Neural crest cell (in vitro differentiated cells): ENCODE results near the gene OR2C1. TPM values are rescaled to one million over a fixed set of nuclear protein-coding genes. Genes with fewer than 3 reads are reported as not detected.

ENCODE experiments used
- DNase-seq: peaks from one replicate; pipeline ENCODE4 v3.0.0; 2021; ENCODE audit warnings: low read depth, mixed read lengths, low spot score
- H3K27ac Mint-ChIP-seq: one replicate; pipeline ENCODE4 v1.8.0; 2021; ENCODE audit warnings: mild to moderate bottlenecking, mixed read lengths; ENCODE audit not compliant: unreplicated experiment
- H3K27me3 Mint-ChIP-seq: 2 replicates; pipeline ENCODE4 v1.8.0; 2021; ENCODE audit warnings: low read depth, mild to moderate bottlenecking, mixed read lengths
- H3K36me3 Mint-ChIP-seq: 2 replicates; pipeline ENCODE4 v1.8.0; 2021; ENCODE audit warnings: low read depth, mild to moderate bottlenecking, mixed read lengths
- H3K4me1 Mint-ChIP-seq: 2 replicates; pipeline ENCODE4 v1.8.0; 2021; ENCODE audit warnings: mixed read lengths
- H3K4me3 Mint-ChIP-seq: one replicate; pipeline ENCODE4 v1.8.0; 2021; ENCODE audit warnings: mild to moderate bottlenecking, mixed read lengths
- H3K9me3 Mint-ChIP-seq: 2 replicates; pipeline ENCODE4 v1.8.0; 2021; ENCODE audit warnings: mixed read lengths
- total RNA-seq: library from RNA; stranded (reverse); gene quantifications from 2 replicates; pipeline ENCODE4 v1.2.1, GENCODE V29; 2021
- TF ChIP-seq, protein P1 (sequence below): fragments of 200-600 bp; sonication (generic); conservative IDR thresholded peaks from 2 replicates; pipeline ENCODE4 v1.5.0; 2021; ENCODE audit warnings: antibody characterized with exemption, mild to moderate bottlenecking

The OR2C1 gene
- total RNA-seq, 1 donor from 2014 or later: 0.16 TPM

DNA sequence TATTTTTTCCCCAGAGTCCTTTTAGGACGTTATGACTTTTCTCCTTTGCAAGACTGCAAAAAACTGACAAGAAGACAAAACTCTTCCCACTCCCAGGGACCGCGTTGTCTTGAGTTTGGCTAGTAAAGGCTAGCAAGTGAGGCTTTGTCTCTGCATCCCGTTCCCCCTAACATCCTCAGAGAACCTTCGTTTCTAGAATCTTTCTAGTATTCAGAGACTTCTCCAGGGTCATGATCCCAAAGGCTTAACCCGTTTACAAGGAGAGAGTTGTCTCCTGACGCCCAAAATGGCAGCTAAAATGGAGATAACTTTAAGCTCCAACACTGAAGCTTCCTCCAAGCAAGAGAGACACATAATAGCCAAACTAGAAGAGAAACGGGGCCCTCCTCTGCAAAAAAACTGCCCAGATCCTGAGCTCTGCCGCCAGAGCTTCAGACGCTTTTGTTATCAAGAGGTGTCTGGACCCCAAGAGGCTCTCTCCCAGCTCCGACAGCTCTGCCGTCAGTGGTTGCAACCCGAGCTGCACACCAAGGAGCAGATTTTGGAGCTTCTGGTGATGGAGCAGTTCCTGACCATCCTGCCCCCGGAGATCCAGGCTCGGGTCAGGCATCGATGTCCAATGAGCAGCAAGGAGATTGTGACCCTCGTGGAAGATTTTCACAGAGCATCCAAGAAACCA, 46.2 kb downstream of the OR2C1 start:
- Mint-ChIP-seq H3K4me3 (peak overlapping the region; percentile 91), H3K27me3 (no peaks in the 10 kb centered on the region), H3K4me1 (peaks cover 17% of the 10 kb centered on the region), H3K27ac (peak overlapping the region; percentile 85), H3K9me3 (peaks cover 18% of the 10 kb centered on the region), H3K36me3 (peaks cover 67% of the 10 kb centered on the region)
- TF ChIP-seq, protein P1, sequence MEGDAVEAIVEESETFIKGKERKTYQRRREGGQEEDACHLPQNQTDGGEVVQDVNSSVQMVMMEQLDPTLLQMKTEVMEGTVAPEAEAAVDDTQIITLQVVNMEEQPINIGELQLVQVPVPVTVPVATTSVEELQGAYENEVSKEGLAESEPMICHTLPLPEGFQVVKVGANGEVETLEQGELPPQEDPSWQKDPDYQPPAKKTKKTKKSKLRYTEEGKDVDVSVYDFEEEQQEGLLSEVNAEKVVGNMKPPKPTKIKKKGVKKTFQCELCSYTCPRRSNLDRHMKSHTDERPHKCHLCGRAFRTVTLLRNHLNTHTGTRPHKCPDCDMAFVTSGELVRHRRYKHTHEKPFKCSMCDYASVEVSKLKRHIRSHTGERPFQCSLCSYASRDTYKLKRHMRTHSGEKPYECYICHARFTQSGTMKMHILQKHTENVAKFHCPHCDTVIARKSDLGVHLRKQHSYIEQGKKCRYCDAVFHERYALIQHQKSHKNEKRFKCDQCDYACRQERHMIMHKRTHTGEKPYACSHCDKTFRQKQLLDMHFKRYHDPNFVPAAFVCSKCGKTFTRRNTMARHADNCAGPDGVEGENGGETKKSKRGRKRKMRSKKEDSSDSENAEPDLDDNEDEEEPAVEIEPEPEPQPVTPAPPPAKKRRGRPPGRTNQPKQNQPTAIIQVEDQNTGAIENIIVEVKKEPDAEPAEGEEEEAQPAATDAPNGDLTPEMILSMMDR: no peak
- peak; percentile 4 for DNase-seq

Other genes with a start within 250 kb of the OR2C1 start
- 19.7 and 21.1 TPM in 2 replicates for gene ZNF205, start 243.3 kb upstream of the OR2C1 start, total RNA-seq
- 14.9 and 15.9 TPM in 2 replicates for gene ZNF213, start 220.9 kb upstream of the OR2C1 start, total RNA-seq
- gene OR1F1, start 167.7 kb upstream of the OR2C1 start, total RNA-seq: 0.35 TPM in 1 of 2 replicates, not detected in the other
- gene ZNF200, start 120.7 kb upstream of the OR2C1 start, total RNA-seq: 12.1 and 14.1 TPM in 2 replicates
- not detected in 2 replicates for gene MEFV, start 99.3 kb upstream of the OR2C1 start, total RNA-seq
- 32.7 and 34.0 TPM in 2 replicates for gene ZNF263, start 72.4 kb upstream of the OR2C1 start, total RNA-seq
- 5.2 and 6.6 TPM in 2 replicates for gene TIGD7, start 50.5 kb upstream of the OR2C1 start, total RNA-seq
- 43.8 and 48.9 TPM in 2 replicates for gene ZNF75A, start 50.4 kb upstream of the OR2C1 start, total RNA-seq
- gene ZSCAN32, start 45.1 kb downstream of the OR2C1 start, total RNA-seq: 18.3 TPM in 2 replicates
- 12.8 and 15.5 TPM in 2 replicates for gene ZNF174, start 45.3 kb downstream of the OR2C1 start, total RNA-seq
- 2.0 and 2.2 TPM in 2 replicates for gene ZNF597, start 87.6 kb downstream of the OR2C1 start, total RNA-seq
- gene NAA60, start 87.8 kb downstream of the OR2C1 start, total RNA-seq: 48.9 and 55.3 TPM in 2 replicates
- not detected in 2 replicates for gene C16orf90, start 139.6 kb downstream of the OR2C1 start, total RNA-seq
- 30.7 and 33.8 TPM in 2 replicates for gene CLUAP1, start 145.1 kb downstream of the OR2C1 start, total RNA-seq
- 0.18 TPM in 1 of 2 replicates, not detected in the other for gene NLRC3, start 221.5 kb downstream of the OR2C1 start, total RNA-seq